ENCODE measurements around the gene HK2. TPM values are rescaled to one million over a fixed set of nuclear protein-coding genes. Genes with fewer than 3 reads are reported as not detected.

The HK2 gene
- total and polyA plus RNA-seq, 2 of the 4 experiments (the other 2 are of a cell fraction): 17.4 to 20.9 TPM

GRCh38 chr2:74890711-74891110 lies 56.8 kb downstream of the HK2 start:
- no peak for ATAC-seq (ENCODE audit: low read depth)

More at GRCh38 chr2:74890711-74891110, 56.8 kb downstream of the HK2 start:
- Histone ChIP-seq H3K9me1 (ENCODE audit: insufficient read depth, low read length) (peaks cover 33% of the 10 kb centered on the region), H3K9ac (ENCODE audit: low read depth, low read length) (no peak overlapping the region), H3K36me3 (ENCODE audit: control insufficient read depth, insufficient read depth, low read length) (peaks cover 49% of the 10 kb centered on the region), H3K23ac (ENCODE audit: low read depth, low read length) (no peak overlapping the region), H4K8ac (ENCODE audit: low read depth in 2 of 2, low read length in 2 of 2) (no peak overlapping the region), H3K4me1 (ENCODE audit: control insufficient read depth, insufficient read depth, low read length) (peaks cover 33% of the 10 kb centered on the region), H3K27me3 (ENCODE audit: control insufficient read depth, insufficient read depth, low read length) (no peaks in the 10 kb centered on the region), H3K18ac (ENCODE audit: low read depth, low read length) (no peak overlapping the region), H3K4me2 (ENCODE audit: low read depth, low read length) (no peak overlapping the region), H4K20me1 (ENCODE audit: insufficient read depth, low read length) (peaks cover 8% of the 10 kb centered on the region; the same call in 1 of the 2 replicates), H3K14ac (replicated peaks; ENCODE audit: low read depth, low read length) (no peak overlapping the region), H2AFZ (replicated peaks; ENCODE audit: low read length, poor library complexity) (no peak overlapping the region), H2BK15ac (ENCODE audit: low read depth, low read length) (no peak overlapping the region), H2BK120ac (ENCODE audit: low read depth, low read length) (no peak overlapping the region), H3K79me1 (ENCODE audit: low read depth in 1 of 2, low read length in 2 of 2) (peaks cover 4 to 20% of the 10 kb centered on the region in 2 experiments; a peak in 3 of 4 replicates), H2BK20ac (ENCODE audit: low read depth, low read length) (no peak overlapping the region), H2BK5ac (ENCODE audit: low read depth, low read length, poor library complexity, severe bottlenecking) (peak overlapping the region; percentile 14), H3K27ac (ENCODE audit: insufficient read depth, low read length) (no peak overlapping the region), H4K5ac (ENCODE audit: low read depth, low read length) (no peak overlapping the region), H3K9me3 (ENCODE audit: control insufficient read depth, insufficient read depth, low read length) (no peaks in the 10 kb centered on the region), H3K56ac (ENCODE audit: extremely low read depth, insufficient read depth, low read length) (no peak overlapping the region), H2AK9ac (replicated peaks; ENCODE audit: low read depth, low read length, poor library complexity) (no peak overlapping the region), H4K91ac (ENCODE audit: insufficient read depth, low read depth, low read length) (no peak overlapping the region), H3K4ac (ENCODE audit: low read depth, low read length) (no peak overlapping the region), H2AK5ac (ENCODE audit: low read depth, low read length) (no peak overlapping the region), H3K4me3 (ENCODE audit: insufficient read depth, low read depth, low read length) (no peak overlapping the region)
- intact Hi-C loops (cut with micrococcal nuclease): no loop called here
- DNase-seq: no peak
- TF ChIP-seq RFX5 (IDR thresholded peaks at IDR 0.05; ENCODE audit: low read depth, low read length): no peak
- TF ChIP-seq SMC3 (IDR thresholded peaks at IDR 0.05; ENCODE audit: low read depth, low read length): no peak
- TF ChIP-seq POLR2A (IDR thresholded peaks at IDR 0.05; ENCODE audit: low read depth, low read length): no peak
- TF ChIP-seq USF2 (IDR thresholded peaks at IDR 0.05; ENCODE audit: low read depth, low read length): no peak
- TF ChIP-seq CHD1 (IDR thresholded peaks at IDR 0.05; ENCODE audit: low read depth, low read length): no peak
- TF ChIP-seq CTCF (conservative IDR thresholded peaks at IDR 0.05; ENCODE audit: low read depth, low read length): no peak
- no peak for TF ChIP-seq ELK1 (IDR thresholded peaks at IDR 0.05; ENCODE audit: borderline replicate concordance, low read depth, low read length)
- no peak for TF ChIP-seq NFE2L2 (IDR thresholded peaks at IDR 0.05; ENCODE audit: low read depth, low read length)
- no peak for TF ChIP-seq RAD21 (IDR thresholded peaks at IDR 0.05; ENCODE audit: low read length)
- no peak for TF ChIP-seq CEBPB (IDR thresholded peaks at IDR 0.05; ENCODE audit: low read depth, low read length)
- no peak for TF ChIP-seq MXI1 (IDR thresholded peaks at IDR 0.05; ENCODE audit: borderline replicate concordance, low read depth, low read length)
- ChIA-PET CTCF (no interaction called here), POLR2A (ENCODE audit: unreplicated experiment) (no interaction called here)
- dilution Hi-C loops (cut with HindIII; ENCODE audit: low sequenced_read_pairs, unreplicated experiment): no loop called here
- BruUV-seq (replicated peaks): no TSS peak
- no CpG with 5 or more reads among the region's 8 CpGs for WGBS, 2 experiments (ENCODE audit: extremely low coverage in 2 of 2, insufficient read length in 1 of 2)
- in situ Hi-C loops (cut with MboI; ENCODE audit: low sequenced_read_pairs): no loop called here

All from IMR-90 (cell line).